Spleen (tissue), 7 donors: Measurements from ENCODE around the gene RASGEF1B.

Experiments used
- POLR2A ChIP-seq, 3 donors: fragments of 450-650 bp; IDR thresholded peaks; one replicate each; pipeline ENCODE4 v1.5.1; 2017; ENCODE audit warnings: antibody characterized with exemption in 3 of 3, mild to moderate bottlenecking in 1 of 3
- TF ChIP-seq, protein P1 (sequence below), 11 experiments: fragments of 200-600 bp in 7 of 11; fragments of 450-650 bp in 4 of 11; sonication (generic) in 4 of 11; IDR thresholded peaks in 8 of 11; conservative IDR thresholded peaks in 3 of 11; 1 replicate in 7 of 11; 2 replicates in 4 of 11; pipeline versions ENCODE4 v1.4.0 to v1.8.0; 2016 to 2021; ENCODE audit warnings: antibody characterized with exemption in 11 of 11, inconsistent platforms in 4 of 11, mild to moderate bottlenecking in 1 of 11
- donor health status: DM: no; HTN: no; CAD: no; lungs with moderate emphysema.
- donor health status: DM: no; HTN: no; CAD: no.
- donor health status: DM: no; HTN: no; CAD: no.

DNA sequence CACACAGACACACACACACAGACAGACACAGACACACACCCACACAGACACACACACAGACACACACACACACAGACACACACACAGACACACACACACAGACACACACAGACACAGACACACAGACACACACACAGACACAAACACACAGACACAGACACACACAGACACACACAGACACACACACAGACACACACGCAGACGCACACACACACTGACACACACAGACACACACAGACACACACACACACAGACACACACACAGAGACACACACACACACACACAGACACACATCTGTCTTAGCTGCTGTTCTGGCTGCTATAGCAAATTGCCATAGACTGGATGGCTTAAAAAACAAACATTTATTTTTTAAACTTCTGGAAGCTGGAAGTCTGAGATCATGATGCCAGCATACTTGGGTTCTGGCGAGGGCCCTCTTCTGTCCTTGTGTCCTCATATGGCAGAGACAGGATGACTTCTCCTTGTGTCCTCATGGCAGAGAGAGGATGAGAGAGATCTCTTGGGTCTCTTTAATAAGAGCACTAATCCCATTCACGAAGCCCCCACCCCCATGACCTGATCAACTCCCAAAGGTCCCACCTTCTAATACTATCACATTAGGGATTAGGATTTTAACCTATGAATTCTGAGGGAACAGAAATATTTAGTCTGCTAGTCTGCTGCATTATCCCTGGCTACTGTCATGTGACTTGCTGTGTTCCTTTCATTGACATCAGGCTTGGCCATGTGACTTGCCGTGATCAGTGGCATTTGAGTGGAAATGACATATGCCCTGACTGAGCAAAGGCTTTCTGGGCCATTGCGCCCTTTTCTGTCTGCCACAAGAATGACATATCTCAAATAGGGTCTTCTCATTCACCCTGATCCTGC is 32.7 kb upstream of the RASGEF1B start:
- no peak for TF ChIP-seq POLR2A (IDR thresholded peaks at IDR 0.05)
- TF ChIP-seq, protein P1, sequence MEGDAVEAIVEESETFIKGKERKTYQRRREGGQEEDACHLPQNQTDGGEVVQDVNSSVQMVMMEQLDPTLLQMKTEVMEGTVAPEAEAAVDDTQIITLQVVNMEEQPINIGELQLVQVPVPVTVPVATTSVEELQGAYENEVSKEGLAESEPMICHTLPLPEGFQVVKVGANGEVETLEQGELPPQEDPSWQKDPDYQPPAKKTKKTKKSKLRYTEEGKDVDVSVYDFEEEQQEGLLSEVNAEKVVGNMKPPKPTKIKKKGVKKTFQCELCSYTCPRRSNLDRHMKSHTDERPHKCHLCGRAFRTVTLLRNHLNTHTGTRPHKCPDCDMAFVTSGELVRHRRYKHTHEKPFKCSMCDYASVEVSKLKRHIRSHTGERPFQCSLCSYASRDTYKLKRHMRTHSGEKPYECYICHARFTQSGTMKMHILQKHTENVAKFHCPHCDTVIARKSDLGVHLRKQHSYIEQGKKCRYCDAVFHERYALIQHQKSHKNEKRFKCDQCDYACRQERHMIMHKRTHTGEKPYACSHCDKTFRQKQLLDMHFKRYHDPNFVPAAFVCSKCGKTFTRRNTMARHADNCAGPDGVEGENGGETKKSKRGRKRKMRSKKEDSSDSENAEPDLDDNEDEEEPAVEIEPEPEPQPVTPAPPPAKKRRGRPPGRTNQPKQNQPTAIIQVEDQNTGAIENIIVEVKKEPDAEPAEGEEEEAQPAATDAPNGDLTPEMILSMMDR (IDR thresholded peaks at IDR 0.05 in 8 of 11, conservative IDR thresholded peaks at IDR 0.05 in 3 of 11) = no peak
